ENCODE results near the gene SLC44A1.

Gene SLC44A1

DNA sequence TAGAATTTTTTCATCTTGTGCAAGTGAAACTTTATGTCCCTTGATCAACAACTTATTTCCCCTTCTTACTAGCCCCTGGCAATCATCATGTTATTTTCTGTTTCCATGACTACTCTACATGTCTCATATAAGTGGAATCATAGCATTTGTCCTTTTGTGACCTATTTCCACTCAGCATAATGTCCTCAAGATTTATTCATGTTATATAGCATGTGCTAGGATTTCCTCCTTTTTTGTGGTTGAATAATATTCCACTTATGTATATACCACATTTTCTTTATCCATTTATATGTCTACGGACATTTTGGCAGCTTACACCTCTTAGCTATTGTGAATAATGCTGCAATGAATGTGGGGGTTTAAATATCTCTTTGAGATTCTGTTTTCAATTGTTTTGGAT lies 224.4 kb downstream of the SLC44A1 start:
- TF ChIP-seq, protein P1, sequence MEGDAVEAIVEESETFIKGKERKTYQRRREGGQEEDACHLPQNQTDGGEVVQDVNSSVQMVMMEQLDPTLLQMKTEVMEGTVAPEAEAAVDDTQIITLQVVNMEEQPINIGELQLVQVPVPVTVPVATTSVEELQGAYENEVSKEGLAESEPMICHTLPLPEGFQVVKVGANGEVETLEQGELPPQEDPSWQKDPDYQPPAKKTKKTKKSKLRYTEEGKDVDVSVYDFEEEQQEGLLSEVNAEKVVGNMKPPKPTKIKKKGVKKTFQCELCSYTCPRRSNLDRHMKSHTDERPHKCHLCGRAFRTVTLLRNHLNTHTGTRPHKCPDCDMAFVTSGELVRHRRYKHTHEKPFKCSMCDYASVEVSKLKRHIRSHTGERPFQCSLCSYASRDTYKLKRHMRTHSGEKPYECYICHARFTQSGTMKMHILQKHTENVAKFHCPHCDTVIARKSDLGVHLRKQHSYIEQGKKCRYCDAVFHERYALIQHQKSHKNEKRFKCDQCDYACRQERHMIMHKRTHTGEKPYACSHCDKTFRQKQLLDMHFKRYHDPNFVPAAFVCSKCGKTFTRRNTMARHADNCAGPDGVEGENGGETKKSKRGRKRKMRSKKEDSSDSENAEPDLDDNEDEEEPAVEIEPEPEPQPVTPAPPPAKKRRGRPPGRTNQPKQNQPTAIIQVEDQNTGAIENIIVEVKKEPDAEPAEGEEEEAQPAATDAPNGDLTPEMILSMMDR (IDR thresholded peaks at IDR 0.05; ENCODE audit: low read depth, low read length), result no peak
- H3K4me3 ChIP-seq (ENCODE audit: low read depth, low read length), result no peak overlapping the region

DNA sequence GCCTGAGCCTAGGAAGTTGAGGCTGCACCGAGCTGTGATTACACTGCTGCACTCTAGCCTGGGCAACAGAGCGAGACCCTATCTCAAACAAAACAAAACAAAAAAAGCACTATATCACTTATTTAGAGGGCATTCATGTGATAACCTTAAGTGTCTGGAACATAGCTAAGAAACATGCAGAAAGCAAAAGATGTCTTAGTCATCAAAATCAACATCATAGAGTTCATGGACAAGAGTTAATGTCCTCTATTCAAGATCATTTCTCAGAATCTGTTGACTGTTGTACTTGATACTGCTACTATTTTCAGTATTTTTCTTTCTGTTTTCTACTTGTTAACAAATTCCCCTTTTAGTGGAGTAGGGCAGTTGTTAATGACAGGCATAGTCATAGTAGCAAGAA lies 228.8 kb downstream of the SLC44A1 start:
- no peak overlapping the region for H3K4me3 ChIP-seq (ENCODE audit: low read depth, low read length)
- TF ChIP-seq, protein P1 (IDR thresholded peaks at IDR 0.05; ENCODE audit: low read depth, low read length), result no peak

- TF ChIP-seq, protein P1 (IDR thresholded peaks at IDR 0.05; ENCODE audit: low read depth, low read length), result peak; percentile 17; the same call in 1 of the 2 replicates
- H3K4me3 ChIP-seq (ENCODE audit: low read depth, low read length), result no peak overlapping the region
These were observed 230.9 kb downstream of the SLC44A1 start for GRCh38 chr9:105475302-105475701.

- no peak overlapping the region for H3K4me3 ChIP-seq (ENCODE audit: low read depth, low read length)
- TF ChIP-seq, protein P1 (IDR thresholded peaks at IDR 0.05; ENCODE audit: low read depth, low read length), result no peak
These were observed 235.4 kb downstream of the SLC44A1 start for GRCh38 chr9:105479846-105480245.

GRCh38 chr9:105483618-105484017 lies 239.2 kb downstream of the SLC44A1 start:
- TF ChIP-seq, protein P1 (IDR thresholded peaks at IDR 0.05; ENCODE audit: low read depth, low read length), result no peak
- no peak overlapping the region for H3K4me3 ChIP-seq (ENCODE audit: low read depth, low read length)

DNA sequence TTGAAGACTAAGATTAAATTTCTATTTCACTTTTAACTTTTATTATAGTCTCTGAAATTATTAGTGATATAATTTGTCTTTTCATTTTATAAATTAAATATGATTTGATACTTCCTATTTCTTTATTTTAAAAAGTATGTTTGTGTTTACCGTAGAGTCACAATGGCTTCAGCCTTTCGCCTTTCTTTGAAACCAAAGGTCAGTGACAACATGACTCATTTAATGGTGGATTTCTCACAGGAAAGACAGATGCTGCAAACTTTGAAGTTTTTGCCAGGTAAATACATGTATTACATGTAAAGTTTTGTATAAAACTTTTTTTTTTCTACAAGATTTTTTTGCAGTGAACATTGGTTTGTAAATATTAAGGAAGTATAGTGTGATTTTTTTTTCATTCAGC lies 239.8 kb downstream of the SLC44A1 start:
- TF ChIP-seq, protein P1 (IDR thresholded peaks at IDR 0.05; ENCODE audit: low read depth, low read length), result no peak
- H3K4me3 ChIP-seq (ENCODE audit: low read depth, low read length), result no peak overlapping the region

DNA sequence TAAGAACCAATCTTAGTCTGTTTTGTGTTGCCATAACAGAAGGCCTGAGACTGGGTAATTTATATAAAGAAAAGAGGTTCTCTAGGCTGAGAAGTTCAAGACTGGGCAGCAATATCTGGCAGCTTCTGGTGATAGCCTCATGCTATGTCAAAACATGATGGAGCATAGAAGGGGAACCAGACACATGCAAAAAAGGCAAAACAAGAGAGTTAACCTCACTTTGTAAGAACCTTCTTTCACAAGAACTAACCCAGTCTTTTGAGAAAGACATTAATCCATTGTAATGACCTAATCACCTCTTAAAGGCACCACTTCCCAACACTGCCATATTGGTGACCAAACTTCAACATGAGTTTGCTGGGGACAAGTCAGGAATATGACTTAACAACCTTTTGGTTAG lies 240.7 kb downstream of the SLC44A1 start:
- no peak overlapping the region for H3K4me3 ChIP-seq (ENCODE audit: low read depth, low read length)
- TF ChIP-seq, protein P1 (IDR thresholded peaks at IDR 0.05; ENCODE audit: low read depth, low read length), result no peak
